HG03280 (cell line): Measurements from ENCODE around the gene SLC2A1.

Experiments
- ATAC-seq: cut with Tn5 transposase; IDR thresholded peaks from one replicate; pipeline ENCODE4 v1.9.1; 2021; ENCODE audit warnings: mild to moderate bottlenecking, moderate library complexity; ENCODE audit not compliant: unreplicated experiment

Gene SLC2A1

DNA sequence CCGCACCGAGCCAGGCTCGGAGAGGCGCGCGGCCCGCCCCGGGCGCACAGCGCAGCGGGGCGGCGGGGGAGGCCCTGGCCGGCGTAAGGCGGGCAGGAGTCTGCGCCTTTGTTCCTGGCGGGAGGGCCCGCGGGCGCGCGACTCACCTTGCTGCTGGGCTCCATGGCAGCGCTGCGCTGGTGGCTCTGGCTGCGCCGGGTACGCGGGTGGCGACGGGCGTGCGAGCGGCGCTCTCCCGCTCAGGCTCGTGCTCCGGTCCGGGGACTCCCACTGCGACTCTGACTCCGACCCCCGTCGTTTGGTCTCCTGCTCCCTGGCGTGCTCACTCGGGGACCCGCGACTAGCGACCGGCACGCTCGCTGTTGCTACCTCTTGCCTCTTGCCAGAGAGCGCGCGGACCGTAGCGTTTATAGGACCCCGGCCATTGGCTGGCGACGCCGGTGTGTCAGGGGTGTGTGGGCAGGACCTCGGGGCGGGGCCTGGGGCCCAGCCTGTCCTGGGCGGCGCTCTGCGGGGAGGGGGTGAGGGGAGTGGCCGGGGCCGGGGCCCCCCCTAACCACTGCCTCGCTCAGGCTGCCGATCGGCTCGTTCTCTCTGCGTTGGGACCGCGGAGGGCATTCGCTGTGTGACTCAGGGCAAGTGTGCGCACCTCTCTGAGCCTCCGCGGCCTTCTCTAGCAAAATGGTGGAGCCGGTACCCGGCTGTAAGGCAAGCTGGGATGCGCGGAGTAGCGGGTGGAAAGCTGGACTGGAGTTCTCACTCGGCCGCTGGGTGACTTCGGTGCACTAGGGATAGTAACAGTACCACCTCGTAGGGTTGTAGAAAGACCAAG is at the start of gene SLC2A1:
TSS of gene SLC2A1 (minus strand) at position 381 of the 832 bp plus-strand sequence. CDS start at position 164, 217 bp downstream.
- ATAC-seq, result peak; percentile 86

DNA sequence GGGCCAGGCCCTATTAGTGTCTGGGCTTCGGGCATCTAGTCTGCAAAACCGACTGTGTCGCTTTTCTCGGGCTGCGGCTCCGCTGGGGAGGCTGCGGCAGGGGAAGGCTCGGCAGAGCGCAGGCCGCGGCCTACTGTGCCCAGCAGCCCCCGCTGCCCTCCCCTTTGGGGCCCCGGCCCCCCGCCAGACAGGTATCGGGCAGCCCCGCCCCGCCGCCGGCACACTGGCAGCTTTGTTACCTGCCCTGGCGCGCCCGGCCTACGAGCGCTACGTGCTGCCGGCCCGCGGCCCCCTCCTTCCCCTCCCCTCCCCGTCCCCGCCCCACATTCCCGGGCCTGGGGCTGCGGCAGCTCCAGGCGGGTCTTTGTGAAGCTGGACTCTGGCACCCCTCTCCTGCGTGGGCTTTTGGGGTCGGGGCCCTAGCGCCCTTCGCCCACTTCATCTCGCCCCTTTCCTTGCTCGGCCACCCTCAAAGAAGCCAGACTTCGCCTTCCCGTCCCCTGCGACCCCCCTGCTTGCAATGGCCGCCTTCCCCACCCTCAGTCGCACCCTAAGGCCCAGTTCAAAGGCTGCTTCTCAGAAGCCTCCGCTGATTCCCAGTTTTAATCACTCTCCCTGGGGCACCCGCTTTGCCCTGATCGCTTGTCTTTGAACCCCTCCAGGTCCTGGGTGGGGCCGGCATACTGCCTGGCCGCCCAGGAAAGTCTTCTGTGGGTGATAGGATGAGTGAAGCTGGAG is 48.9 kb upstream of the SLC2A1 start:
- no peak for ATAC-seq

DNA sequence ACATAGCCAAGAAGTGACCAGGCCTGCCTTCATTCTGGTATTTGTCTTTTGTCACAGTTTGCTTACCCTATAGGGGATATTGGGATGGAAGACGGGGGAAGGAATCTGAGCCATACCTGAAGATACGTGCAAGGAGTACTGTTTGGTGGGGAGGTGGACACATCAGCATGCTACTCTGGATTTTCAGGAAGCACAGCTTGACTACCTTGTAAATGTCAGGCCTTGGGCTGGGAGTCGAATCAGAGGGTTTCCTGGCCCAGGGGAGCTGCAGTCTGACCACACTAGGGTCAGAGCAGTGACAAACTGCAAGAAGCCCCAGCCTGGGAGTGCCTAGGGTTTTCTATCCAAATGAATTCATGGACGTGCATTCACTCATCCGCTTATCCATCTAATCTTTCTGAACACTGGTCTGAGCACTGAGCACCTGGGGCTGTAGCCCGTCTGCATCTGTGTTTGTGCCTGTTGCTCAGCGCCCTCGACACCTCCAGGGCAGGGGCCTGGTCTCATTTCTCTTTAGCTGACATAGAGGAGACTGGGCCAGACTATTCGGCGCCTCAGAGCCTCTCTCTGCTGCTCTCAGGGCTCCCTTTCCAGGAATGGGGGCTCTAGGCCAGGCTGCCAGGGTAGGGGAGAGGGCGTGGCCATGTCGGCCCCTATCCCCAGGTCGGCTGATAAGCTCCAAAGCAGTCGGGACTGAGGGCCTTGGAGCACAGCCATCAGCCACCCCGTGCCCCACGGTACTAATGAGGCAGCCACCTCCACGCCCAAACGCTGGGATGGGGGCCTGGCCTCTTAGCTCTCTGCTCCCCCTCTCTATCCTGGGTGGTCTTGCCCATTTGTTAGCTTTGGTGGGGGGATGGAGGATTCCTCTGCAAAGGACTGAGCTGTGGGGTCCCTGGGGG is 47.0 kb upstream of the SLC2A1 start:
- ATAC-seq, result no peak

DNA sequence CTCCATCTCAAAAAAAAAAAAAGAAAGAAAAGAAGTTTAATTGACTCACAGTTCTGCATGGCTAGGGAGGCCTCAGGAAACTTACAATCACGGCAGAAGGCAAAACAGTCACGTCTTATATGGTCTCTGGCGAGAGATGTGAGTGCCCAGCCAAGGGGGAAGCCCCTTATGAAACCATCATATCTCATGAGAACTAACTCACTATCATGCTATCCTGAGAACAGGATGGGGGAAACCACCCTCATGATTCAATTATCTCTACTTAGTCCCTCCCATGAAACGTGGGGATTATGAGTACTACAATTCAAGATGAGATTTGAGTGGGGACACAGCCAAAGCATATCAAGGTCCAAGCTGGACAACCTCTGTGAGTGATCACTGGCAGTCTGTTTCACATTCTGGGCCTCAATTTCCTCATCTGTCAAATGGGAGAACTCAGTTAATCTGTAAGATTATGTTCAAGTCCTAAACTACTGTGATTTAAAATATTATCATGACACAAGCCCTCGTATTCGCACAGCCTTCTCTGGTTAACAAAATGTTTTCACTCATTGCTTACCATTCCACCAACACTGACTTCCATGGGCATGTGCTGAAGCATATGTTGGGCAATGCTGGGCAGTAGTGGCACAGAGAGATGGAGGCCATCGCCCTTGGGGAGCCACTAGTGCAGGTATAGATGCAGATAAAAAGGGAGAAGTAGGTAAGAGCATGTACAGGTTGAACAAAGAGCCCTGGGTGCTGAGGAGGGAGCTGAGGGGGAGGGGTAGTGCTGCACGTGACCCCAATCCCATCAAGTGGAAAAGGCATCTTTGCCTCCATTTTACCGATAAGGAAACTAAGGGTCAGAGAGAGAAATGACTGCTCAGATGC is 46.2 kb upstream of the SLC2A1 start:
- ATAC-seq, result no peak

DNA sequence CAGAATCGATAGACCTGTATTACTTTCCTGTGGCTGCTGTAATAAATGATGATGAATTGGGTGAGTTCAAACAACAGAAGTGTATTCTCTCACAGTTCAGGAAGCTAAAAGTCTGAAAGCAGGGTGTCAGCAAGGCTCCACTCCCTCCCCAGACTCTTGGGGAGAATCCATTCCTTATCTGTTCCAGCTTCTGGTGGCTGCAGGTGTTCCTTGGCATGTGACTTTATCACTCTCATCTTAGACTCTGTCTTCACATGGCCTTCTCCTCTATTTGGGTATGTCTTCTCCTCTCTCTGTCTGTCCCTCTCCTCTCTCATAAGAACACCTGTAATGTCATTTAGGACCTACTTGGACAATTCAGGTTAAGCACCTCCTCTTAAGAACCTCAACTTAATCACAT is 44.1 kb upstream of the SLC2A1 start:
- ATAC-seq, result no peak

DNA sequence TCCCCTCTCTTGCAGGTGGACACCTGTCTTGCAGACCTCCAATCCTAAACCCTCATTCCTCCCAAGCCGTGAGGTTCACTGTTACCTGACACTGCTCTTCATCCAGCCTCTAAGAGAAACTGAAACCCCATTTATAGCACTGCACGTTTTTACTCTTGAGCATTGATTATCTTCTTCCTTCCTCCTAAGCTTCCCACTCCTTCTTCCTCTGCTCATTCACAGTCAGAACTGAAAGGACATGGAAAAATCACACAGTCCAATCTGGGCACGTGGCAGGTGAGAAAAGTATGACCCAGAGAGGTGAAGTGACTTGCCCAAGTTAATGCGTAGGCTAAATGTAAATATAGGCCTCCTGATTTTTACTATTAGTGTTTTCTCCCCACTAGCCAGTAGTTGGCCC is 43.4 kb upstream of the SLC2A1 start:
- ATAC-seq, result no peak

DNA sequence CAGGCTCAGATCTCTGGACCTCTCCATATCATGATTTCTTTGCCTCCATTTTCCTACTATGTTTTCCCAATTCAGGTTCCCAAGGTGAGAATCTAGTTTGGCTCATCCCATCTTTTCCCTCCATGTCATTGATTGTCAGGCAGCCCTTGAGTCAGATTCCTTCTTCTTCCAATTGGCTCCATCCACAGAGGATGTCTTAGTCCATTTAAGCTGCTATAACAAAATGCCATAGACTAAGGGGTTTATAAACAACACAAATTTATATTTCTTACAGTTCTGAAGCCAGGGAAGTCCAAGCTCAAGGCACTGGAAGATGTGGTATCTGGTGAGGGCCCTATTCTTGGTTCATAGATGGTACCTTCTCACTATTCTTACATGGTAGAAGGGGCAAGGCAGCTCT is 42.8 kb upstream of the SLC2A1 start:
- ATAC-seq, result no peak

DNA sequence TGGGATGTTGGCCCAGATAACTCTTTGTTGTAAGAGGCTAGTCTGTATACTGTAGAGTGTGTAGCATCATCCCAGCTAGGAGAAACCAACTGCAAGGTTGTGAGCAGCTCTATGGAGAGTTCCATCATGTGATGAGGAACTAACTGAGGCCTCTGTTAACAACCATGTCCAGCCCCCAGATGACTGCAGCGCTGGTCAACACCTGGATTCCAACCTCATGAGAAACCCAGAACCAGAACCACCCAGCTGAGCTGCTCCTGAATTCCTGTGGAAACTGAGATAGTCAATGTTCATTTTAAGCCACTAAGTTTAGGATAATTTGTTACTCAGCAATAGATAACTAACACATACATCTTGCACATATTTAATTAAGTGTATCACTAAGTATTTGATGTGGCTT is 41.6 kb upstream of the SLC2A1 start:
- ATAC-seq, result no peak

DNA sequence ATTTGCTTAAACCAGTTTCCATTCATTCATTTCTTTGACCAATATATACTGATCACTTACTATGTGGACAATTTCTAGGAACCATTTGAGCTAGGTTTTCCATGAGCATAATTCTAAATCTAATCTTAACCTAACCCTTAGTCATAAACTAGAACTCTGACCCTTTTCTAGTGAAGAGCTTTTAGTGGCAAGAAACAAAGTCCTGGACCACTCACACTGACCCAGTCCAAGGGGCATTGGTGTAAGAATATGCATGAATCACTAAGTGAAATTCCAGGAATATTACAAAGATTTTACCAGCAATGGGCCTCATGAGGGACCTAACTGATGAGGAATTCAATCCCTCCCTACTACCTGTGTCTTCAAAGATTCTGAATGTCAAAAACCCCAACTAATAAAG is 40.6 kb upstream of the SLC2A1 start:
- ATAC-seq, result no peak

DNA sequence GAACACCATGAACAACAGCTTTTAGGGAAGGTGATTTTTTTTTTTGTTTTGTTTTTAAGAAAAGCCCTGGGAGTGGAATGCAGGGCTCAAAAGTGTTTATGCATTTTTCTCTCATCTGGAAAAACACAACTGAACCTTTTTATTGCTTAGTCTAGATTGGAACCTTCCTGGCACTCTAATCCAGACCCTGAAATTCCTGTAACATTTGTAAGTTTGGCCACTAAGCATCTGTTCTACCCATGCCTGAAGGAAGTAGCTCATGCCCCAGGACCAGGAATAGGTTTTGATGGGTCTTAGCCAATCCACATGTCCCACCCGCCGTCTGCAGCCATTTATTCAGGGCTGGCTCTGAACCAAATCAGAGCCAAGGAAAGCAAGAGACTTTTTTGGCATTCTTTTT is 39.7 kb upstream of the SLC2A1 start:
- ATAC-seq, result no peak

DNA sequence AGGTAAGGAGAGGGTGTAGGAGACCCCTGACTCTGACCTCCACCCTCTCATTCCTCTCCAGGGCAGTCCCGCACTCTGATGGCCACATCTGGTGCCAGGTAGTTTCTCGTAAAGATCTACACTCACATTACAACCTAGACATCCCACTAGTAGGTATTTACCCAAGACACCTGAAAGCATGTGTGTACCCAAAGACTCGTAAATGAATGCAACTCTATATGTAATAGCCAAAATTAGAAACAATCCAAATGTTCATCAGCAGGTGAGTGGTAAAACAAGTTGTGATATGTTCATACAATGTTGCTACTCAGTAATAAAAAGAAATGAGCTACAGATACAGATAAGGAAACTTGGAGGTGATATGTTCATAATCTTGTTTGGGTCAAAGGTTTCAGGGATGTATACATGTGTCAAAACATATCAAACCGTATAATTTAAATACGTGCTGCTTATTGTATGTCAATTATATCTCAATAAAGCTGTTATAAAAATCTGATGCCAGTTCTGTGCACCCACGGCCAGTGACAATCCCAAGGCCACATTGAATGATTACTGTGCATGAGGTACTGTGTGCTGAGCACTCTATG is 37.8 kb upstream of the SLC2A1 start:
- ATAC-seq, result no peak

DNA sequence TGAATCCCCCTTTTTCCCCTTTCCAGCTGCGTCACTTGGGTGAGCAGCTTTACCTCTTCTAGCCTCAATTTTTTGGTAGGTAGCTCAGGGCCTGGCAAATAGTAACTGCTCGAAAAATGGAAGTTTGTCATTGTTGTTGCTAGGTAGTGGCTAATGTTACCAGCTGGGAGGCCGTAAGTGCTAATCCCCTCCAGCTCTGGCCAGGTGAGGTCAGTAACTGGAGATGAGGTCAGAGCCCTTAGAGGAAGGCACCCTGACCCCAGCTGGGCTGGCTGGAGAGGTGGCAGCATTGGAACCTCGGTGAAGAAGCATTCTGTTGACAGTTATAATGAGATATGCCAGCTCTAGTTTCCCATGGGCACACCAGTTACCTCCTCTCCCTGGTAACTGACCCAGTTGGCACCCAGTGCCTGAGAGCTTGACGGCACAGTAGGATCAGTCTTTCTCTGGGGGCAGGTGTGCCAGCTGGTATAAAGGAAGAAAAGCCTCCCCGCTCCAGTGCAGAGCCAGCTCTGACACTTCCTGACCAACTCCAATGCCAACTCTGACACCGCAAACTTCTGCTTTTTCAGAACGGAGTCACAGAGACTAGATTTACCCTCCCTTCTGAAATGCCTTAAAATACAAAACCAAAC is 35.0 kb upstream of the SLC2A1 start:
- no peak for ATAC-seq

DNA sequence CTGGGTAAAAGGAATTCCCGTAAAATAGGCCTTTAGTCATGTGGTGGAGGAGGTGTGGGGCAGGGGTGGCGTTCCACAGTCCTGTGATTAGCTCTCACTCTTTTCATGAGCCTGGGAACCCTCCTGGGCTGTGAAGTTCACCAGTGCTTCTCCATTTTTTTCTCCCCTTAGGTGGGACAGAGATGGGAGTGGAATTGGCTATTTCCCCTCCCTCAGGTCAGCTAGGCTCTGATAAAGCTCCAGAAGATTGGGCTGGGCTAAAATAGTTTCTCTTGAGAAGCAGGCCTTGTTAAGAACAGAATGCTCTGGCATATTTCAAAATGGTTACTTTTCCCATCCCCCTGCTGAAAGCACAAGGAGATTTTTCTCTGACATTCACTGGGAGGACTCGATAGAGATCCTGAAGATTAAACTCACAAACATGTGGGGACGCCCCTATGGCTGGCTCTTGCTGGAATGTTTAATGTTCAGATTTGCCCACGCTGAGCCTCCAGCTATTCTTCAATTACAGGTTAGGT is 33.4 kb upstream of the SLC2A1 start:
- no peak for ATAC-seq

DNA sequence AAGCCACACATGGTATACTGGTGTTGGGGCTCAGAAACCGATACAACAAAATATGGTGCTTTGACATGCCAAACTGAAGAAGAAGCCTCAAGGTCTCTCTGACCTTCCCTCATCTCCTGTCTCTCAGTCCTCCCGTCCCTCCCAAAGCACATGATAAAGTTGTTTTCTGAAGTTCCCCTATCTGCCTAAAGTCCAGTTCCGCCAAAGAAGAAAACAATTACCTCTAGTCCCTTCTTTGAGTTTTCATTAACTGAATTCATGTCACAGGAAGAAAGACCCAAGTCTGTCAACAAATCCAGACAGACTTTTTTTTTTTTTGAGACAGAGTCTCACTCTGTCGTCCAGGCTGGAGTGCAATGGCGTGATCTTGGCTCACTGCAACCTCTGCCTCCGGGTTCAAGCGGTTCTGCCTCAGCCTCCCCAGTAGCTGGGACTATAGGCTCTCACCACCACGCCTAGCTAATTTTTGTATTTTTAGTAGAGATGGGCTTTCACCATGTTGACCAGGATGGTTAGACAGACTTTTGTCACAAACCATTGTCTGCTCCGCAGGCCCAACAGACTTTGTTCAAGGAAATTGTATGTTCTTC is 32.2 kb upstream of the SLC2A1 start:
- no peak for ATAC-seq

DNA sequence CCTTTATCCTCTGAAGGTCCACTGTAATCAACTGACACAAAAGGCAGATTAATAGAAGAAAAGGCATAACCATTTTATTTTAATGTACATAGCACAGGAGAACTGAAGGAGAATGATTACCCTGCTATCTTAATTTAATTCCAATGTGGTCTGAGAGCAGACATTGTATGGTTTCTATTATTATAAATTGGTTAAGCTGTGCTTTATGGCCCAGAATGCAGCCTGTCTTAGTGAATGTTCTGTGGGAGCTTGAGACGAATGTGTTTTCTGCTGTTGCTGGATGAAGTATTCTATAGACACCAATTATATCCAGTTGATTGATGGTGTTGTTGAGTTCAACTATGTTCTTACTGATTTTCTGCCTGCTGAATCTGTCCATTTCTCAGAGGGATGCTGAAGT is 25.0 kb upstream of the SLC2A1 start:
- no peak for ATAC-seq

DNA sequence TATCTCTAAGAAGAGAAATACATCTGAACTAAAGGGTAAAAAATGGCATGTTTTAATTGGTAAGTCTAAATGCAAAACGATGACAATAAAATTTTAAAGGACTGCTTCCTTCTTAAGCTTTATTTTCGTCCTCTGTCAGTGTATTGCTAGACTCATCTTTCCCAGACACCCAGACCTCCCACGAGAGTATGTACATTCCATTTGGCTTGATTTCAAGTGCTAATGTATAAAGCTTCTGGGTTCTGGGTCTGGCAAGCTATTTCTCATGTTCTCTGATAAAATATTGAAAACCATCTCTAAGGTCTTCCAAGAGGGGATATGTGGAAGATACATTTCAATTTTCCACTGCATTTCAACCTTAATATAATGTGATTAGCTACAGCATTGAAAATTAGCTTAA is 24.6 kb upstream of the SLC2A1 start:
- no peak for ATAC-seq

DNA sequence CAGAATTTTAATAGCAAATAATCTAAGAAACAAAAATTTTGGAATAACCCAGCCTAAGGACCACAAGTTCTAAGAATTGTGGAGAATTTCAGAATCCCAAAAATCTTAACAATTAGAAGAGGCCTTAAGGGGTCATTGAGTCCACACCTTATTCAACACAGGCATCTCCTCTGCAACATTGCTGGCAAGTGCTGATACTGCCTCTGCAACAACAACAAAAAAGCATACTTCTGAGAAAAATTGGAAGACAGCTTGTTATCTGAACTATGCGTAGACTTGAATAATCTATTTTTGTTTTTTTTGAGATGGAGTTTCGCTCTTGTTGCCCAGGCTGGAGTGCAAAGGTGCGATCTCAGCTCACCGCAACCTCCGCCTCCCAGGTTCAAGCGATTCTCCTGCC is 24.0 kb upstream of the SLC2A1 start:
- ATAC-seq, result no peak

DNA sequence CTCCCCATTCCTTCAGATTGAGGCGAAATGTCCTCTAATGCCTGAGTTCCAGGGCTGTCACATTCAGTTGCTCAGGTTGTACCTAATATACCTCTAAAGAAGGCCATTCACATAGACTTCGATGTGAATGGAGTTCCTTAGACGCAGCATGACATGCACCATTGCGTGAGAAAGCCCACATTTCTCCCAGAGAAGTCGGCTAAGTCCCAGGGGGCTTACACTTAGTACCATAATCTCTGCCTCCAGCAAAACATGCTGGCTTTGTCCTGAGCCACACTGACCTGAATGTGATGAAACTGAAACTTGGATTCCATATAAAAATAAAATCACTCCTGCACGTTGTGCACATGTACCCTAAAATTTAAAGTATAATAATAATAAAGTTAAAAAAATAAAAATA is 23.2 kb upstream of the SLC2A1 start:
- ATAC-seq, result no peak

DNA sequence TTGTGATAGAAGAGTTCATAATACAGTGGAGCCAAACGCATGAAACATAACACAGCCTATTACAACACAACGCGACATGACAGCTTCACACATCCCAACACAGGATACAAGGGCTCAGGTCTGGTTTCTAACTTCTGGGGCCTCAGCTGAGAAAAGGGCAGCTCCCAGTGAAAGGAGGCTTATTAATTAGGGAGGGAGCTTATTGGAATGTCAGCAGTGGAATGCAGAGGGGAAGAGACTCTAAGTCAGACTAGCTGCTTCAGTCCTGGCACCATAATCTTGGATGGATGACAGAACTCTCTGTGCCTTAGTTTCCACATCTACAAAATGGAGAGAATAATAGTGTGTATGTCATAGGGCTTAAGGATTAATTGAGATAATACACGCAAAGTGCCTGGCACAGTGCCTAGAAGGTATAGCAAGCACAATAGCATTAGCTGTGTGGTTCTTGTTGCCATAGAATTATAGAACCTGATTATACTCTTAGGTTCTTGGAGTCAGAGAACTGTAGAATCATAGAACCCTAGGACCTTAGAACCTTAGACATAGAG is 22.7 kb upstream of the SLC2A1 start:
- no peak for ATAC-seq
